Ammon's horn (tissue), 1 donor: ENCODE results near the gene SCGB2A2.

Experiments
- DNase-seq: peaks from one replicate; pipeline ENCODE4 v3.0.0-alpha.2; 2016; ENCODE audit warnings: low spot score

Gene SCGB2A2

DNA sequence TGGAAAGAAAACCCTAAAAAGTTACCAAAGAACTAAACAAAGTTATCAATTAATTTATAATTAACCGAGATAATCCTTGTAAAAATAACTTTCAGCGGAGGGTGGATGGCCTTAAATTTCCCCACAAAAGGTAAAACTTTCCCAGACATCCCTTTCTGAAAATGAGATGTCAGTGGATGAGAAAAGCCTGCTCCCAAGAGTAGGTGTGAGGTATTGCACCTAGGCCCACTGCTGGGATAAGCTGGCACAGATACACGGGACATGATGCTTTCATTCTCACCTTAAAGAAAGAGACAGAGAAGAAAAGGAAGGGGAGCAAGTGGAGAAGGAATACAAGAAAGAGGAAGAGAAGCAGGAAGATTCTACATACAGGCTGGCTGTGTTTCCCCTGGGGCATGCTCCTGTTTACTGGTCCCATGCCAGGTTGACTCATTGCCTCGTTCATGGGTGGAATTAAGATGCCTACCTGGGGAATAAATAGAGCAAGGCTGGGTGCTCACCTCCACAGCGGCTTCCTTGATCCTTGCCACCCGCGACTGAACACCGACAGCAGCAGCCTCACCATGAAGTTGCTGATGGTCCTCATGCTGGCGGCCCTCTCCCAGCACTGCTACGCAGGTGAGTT lies at the start of gene SCGB2A2:
SCGB2A2 (plus strand) TSS at position 505 of the 625 bp plus-strand sequence; CDS start at position 564, 59 bp downstream.
- no peak for DNase-seq

DNA sequence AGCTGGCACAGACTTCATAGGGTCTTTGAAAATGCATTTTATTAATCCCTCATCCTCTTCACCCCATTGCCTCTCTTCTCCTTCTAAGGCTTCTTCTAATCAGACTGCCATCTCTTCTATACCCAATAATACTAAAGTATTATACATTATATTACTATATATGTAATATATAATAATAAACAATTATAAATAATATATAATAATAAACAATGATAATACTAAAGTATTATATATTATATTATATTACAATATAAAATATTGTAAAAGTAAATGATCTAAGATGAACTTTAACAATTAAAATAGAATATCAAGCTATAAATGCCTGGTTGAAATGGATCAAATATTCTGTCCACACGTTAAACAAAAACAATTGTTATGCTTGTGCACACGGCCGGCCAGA lies 48.5 kb upstream of the SCGB2A2 start:
- DNase-seq, result no peak

DNA sequence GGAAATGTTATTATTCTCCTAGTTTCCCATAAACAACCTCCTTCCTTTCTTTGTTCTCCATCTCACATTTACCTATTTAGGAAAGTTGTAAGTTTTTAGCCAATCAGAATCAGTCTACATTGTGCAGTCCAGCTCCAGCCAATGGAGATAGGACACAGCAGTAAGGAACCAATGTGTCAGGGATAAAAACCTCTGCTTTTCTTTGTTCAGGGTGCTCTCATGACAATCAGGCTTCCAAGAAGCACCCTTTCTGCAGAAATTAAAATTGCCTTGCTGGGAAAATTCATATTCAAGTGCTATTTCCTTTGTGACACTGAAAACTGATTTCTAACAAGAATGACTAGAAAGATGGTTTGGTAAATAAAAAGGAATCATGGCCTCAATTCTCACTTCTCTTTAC lies 46.9 kb upstream of the SCGB2A2 start:
- no peak for DNase-seq

DNA sequence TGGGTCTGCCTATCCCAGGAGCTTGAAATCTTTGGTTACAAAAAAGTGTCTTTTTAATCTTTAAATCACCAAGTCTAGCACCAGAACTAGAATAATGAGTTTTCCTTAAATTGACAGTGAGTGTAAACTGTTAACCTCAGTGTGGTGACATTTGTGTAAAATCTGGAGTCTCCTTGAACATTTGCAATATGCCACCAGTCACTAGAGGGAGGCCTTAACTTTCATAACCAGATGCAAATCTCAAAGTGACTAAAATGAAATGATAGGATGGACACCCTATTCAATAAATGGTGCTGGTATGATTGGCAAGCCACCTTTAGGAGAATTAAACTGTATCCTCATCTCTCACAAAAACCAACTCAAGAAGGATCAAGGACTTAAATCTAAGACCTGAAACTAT lies 36.2 kb upstream of the SCGB2A2 start:
- DNase-seq, result no peak

DNA sequence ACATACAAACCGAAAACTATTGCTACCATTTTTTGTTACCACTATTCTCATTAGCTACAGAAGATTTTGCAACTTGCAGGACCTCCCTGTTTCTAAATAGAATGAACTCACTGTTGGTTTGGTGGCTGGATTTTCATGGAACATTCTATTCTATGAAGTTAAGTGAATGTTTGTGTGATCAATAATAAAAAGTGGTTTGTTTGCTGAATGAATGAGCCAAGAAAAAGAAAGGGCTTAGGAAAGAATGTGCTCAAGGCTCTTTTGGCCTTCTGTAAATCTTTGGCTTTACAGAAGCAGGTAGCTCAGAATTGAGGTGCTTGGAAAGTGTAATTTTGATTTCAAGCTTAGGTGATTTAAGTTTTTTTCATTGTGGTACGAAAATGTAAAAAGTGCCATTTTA lies 33.8 kb upstream of the SCGB2A2 start:
- DNase-seq, result no peak

DNA sequence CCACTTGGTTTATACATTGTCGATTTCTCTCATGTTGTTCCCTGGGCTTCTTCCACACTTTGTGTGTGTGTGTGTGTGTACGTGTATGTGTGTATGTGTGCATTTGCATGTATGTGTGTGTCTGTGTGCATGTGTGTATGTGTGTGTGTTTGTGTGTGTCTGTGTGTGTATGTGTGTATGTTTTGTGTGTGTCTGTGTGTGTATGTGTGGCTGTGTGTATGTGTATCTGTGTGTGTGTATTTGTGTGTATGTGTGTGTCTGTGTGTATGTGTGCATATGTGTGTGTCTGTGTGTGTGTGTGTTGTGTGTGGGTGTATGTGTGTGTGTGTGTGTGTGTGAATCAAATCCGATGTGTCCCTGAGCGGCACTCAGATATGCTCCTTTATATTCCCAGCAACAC lies 32.5 kb upstream of the SCGB2A2 start:
- DNase-seq, result no peak

DNA sequence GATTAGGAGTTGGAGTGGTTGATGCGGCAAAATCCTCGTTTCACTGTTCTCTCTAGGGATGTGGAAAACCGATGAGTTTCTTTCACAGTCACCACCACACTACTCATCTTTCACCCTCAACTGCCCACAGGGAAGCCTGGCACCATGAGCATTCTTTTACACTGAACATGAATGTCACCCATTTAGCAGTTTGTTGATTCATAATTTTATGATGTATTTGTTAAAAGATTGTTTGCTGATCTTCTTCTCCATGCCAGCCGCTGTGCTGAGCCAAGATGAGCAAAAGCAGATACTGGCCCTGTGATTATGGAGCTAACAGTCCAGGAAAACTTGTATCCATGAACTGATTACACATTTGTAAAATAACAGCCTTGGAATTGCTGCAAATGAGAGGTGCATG lies 31.8 kb upstream of the SCGB2A2 start:
- no peak for DNase-seq

DNA sequence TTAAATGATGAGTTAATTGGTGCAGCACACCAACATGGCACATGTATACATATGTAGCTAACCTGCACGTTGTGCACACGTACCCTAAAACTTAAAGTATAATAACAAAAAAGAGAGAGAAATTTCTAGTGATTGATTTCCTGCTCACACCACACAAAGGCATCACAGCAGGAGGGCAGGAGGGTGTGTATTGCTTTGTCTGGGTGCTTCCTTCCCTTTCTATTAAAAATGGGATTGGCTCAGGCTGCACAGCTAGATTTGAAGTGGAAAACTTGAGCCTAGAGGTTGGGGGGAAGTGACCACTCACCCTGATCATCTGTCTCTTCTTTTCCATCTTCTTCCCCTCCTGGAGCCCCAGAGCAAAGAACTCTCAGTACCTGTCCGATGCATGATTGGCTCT lies 28.9 kb upstream of the SCGB2A2 start:
- no peak for DNase-seq

DNA sequence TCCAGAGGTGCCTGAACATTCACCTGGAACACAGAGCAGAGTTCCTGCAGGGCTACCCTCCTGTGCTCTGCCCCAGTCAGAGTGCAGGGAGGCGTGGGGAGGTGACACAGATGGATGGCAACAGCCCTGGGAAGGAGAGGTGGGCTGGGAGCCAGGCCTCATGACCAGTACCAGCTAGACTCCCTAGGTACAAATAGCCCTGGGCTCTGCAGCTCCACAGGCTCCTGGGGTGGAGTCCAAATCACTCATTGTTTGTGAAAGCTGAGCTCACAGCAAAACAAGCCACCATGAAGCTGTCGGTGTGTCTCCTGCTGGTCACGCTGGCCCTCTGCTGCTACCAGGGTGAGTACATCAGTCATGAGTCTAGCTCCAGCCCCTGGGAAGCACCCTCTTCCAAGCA lies 27.9 kb upstream of the SCGB2A2 start, which contains the start of gene SCGB1D2:
SCGB1D2 (plus strand) TSS at position 219 of the 400 bp plus-strand sequence; CDS start at position 288, 69 bp downstream.
- DNase-seq, result peak; percentile 32

DNA sequence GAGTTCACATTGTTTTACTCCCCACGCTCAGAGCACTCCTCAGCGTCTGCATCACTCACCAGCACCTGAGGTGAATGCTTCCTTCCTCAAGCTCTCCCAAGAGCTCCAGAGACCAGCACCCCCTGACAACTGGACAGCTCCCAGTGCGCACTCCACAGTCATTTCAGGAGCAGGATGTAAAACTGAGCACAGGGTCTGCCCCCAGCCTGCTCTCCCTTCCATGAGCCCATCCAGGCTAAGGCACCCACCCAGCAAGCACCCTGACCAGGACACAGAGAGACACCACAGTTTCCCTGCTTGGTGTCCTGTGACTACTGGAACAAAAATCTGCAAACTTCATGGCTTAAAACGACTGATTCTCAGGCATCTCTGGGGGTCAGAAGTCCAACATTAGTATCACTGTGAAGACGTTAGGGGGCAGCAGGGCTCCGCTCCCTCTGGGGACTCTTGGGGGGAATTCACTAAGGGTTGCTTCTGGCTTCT lies 24.6 kb upstream of the SCGB2A2 start:
- DNase-seq, result no peak

DNA sequence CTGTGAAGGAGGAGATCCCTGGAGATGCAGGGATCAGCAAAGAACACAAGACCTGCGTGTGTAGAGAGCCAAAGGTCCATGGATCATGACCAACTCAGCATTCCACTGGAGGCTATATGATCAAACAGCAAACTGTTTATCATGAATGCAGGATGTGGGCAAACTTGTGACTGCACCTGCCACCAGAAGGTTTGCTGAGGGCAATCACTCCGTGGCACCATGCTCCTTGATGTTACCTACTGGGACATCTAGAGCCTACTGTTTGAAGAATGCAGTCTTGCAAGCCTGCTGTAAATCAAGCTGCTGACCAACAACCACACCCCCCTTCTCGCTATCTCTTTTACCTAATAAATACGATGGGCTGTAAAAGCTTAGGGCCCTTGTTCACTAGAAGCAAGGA lies 18.3 kb upstream of the SCGB2A2 start:
- DNase-seq, result no peak

DNA sequence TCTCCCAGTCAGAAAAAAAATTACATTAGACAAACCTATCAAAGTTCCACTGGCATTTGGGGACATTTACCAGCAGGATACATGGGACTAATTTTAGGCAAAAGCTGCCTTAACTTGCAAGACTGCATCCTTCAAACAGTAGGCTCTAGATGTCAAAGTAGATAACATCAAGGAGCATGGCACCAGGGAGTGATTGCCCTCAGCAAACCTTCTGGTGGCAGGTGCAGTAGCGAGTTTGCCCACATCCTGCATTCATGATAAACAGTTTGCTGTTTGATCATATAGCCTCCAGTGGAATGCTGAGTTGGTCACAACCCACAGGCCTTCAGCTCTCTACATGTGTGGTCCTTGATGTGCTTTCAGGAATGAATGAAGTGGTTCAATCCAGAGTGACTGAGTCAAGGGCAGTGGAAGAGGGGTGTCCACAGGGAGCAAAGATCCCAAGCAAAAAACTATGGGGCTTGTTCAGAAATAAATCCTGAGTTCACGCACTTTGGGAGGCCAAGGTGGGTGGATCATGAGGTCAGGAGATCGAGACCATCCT lies 15.9 kb upstream of the SCGB2A2 start:
- DNase-seq, result no peak

DNA sequence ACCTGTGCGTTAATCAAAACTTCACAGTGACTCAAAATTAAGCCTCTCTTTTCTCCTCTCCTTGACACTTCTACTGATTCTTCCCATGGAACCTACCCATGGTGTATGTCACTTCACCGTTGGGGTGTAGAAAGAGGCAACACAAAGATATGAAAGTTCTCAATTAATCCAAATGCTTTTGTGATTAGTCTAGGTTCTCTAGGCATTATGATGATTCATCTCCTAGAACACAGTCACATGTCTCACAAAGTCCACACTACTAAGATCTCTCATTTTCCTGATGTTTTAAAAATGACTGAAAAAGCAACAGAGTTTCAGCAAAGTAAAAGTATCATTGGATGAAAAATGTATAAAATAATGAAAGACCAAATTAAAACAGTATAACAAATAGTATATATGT lies 13.7 kb upstream of the SCGB2A2 start:
- no peak for DNase-seq

DNA sequence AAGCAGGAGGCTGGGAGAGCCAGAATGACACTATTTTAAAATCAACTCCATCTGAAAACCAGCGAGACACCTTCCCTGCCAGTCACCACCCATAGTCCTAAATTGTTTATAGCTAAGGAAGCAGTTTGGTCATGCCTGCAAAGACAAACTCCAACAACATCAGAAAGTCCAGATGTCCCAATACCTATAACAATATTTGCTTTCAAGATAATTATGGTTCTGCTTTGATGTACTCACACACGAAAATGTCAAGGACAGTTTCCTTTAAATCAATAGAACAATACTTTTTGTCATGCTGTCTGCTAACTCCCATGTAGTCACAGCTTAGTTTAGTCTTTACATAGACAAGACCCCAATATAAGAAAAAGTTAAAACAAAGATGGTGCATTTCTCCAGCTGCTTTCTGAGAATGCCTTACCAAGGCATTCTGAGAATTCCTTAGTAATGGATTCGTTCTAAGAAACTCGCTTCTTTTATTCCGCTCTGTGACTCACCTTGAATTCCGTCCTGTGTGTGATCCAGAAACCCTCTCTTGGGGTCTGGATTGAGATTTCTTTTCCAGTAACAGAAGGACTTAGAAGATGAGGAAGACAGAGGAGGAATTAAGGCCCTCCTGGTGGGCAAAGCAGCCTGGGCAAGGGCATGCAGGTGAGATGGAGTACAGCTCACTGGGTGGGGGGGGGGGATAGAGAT lies 9.6 kb upstream of the SCGB2A2 start:
- DNase-seq, result no peak

DNA sequence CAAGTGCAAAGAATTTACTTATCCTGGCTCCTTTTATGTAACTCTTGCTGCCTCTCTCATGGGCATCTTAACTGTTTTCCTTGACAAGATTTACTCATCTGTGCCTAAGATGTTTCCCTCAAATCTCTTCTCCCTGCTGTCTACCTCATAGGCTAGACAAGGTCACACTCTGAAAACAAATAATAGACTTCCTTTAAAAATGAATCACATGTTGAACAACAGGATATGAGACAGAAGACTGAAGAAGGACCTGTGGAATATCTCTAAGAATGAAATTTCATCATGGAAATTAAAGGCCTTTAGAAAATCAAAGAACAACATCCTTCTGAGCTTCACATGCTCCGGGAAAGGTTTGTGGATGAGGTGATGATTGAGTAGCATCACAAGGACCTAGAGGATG lies 6.0 kb upstream of the SCGB2A2 start:
- no peak for DNase-seq

DNA sequence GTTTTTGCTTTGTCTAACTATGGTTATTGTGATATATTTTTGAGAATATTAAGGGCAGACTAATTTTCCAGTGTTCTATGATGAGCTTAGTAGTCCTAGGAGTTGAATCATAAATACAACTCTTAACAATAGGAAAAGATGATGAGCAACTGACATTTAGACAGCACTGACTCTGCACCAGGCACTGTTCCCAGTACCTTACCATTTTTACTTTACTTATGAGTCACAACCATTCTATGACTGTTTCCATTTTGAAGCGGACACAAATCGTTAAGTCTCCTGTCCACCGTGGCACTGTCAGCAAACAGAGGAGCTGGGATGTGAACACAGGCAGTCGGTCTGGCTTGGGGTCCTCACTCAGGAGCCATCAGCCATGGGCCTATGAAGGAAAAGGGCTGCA lies 3.4 kb upstream of the SCGB2A2 start:
- peak; percentile 18 for DNase-seq

DNA sequence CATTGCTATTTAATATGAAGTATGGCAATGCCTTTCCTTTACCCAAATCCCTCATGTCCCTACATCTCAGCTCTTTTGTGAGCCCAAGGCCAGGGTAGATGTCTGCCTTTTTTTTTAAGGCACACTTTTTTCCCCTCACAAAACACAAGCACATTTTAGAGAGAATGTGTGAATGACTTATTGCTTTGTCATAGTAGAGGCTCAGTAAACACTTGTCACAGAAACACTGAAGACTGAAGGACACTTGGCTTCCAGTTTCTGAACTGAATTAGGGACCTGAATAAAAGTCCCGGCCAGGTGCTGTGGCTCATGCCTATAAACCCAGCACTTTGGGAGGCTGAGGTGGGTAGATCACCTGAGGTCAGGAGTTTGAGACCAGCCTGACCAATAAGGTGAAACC lies 2.9 kb upstream of the SCGB2A2 start:
- DNase-seq, result no peak

DNA sequence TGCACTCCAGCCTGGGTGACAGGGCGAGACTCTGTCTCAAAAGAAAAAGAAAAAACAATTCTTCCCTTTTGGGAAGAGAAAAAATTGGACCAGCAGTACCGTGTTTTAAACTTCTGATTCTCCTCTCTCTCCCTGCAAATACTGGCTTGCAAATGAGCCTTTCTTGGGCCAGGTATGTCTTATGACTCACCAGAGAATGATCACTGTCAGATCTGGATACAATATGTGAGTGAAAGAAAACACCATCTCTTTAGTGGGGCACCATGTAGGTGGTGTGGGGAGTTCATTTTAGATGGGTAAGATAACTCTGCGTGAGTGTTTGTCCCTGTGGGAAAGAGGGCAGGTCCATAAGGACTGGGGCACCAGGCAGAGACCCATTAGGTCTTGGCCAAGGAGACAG lies 2.4 kb upstream of the SCGB2A2 start:
- no peak for DNase-seq

DNA sequence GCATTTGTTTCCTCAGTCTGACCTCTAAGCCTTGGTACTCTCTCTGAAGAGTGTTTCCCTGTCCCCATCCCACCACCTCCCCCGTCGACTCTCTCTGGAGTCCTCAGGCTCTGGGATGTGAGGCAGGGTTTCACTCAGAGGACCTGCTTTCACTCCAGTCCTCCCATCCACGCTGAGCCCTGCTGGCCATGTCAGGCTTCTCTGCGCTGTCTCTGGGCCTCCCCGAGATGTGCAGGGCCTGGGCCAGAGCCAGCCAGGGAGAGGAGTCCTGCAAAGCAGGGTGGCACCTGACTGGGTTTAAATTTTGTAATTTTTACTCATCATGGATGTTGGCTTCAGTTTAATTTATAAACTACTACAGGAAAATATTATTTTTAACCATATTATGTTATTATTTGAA lies 3.3 kb downstream of the SCGB2A2 start:
- no peak for DNase-seq

DNA sequence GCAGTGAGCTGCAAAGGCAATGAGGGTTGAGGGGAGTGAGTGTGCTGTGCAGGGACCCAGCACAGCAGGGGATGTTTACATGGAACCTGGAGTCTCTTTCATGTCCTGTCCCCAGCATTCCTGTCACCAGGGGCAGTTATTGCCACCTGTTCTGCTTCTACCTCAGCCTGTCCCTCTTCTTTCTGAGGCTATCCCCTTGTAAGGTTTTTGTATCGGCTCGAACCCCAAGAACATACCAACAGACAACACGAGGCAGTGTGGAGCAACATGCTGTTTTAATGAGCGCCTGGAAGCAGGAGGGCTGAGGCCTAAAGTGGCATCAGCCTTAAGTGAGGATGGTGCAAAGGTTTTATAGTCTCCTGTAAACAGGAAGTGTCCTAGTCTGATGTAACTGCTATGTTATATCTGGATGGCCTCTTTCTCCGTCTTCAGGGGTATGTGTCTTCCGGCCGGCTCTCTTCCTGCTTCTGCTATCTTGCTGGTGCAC lies 3.9 kb downstream of the SCGB2A2 start:
- no peak for DNase-seq

DNA sequence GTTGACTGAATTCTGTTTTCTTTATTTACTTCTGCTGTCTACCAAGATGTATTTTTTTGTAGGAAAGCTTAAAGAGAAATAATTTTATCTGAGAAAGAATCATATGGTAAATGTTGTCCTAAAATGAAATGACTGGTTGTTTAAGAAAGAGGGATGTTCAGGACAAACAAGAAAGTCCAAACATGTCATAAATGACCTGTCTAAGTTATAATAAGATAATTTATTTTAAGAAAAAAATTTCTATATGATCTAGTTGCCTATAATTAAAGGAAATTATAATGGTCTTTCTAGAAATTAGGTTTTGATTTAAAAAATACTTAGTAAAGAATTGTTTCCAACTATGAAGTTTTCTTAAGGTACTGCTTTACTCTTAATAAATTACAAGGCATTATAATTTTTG lies 10.5 kb downstream of the SCGB2A2 start:
- no peak for DNase-seq

DNA sequence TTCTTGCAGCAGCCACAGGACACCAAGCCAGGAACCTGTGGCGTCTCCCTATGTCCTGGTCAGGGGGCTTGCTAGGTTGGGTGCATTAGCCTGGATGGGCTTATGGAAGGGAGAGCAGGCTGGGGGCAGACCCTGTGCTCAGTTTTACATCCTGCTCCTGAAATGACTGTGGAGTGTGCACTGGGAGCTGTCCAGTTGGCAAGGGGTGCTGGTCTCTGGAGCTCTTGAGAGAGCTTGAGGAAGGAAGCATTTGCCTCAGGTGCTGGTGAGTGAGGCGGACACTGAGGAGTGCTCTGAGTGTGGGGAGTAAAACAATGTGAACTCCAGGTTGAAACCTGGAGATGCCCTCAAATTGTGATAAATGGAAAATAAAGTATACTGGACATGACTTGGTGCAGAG lies 25.5 kb downstream of the SCGB2A2 start:
- DNase-seq, result no peak

DNA sequence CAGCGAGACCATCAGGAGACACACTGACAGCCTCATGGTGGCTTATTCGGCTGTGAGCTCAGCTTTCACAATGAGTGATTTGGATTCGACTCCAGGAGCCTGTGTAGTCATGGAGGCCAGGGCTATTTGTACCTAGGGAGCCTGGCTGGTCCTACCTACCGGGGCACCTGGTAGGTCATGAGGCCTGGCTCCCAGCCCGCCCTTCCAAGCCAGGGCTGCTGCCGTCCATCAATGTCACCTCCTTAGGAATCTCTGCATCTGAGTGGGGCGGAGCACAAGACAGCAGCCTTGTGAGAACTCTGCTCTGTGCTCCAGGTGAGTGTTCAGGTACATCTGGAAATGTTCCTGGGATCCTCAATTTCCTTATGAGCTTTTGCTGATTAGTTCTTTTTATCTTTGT lies 29.0 kb downstream of the SCGB2A2 start, which contains the start of gene SCGB1D4:
SCGB1D4 (minus strand) TSS at position 101 of the 400 bp plus-strand sequence; CDS start at position 36, 65 bp downstream.
- DNase-seq, result no peak
